SIG-M5 (cell line): ENCODE data around the gene CFAP20DC.
"Not testable (repeated sequence)": the region's sequence is repeated elsewhere in the genome, so short reads cannot be mapped to it uniquely, and the experiment has no call there.

Experiments used
- DNase-seq: peaks from one replicate; lab custom pipeline; 2025; lab: John Stamatoyannopoulos, UW

Gene CFAP20DC

GRCh38 chr3:59017617-59017984 is 32.2 kb downstream of the CFAP20DC start:
- DNase-seq = no peak

GRCh38 chr3:59016930-59017616 is 32.8 kb downstream of the CFAP20DC start:
- no peak for DNase-seq

GRCh38 chr3:59013611-59014010 is 36.2 kb downstream of the CFAP20DC start:
- no peak for DNase-seq

- no peak for DNase-seq
Measured at GRCh38 chr3:59006634-59007517, 42.9 kb downstream of the CFAP20DC start.

- DNase-seq = no peak
Measured at GRCh38 chr3:59001675-59002074, 48.1 kb downstream of the CFAP20DC start.

- DNase-seq = no peak
Measured at GRCh38 chr3:58999774-59000160, 50.1 kb downstream of the CFAP20DC start.

GRCh38 chr3:58999134-58999773 is 50.6 kb downstream of the CFAP20DC start:
- no peak for DNase-seq

GRCh38 chr3:58998476-58999117 is 51.2 kb downstream of the CFAP20DC start:
- no peak for DNase-seq

- DNase-seq = no peak
Measured at GRCh38 chr3:58996730-58997129, 53.1 kb downstream of the CFAP20DC start.

- no peak for DNase-seq
Measured at GRCh38 chr3:58994746-58995330, 55.0 kb downstream of the CFAP20DC start.

GRCh38 chr3:58993547-58993946 is 56.3 kb downstream of the CFAP20DC start:
- DNase-seq = no peak

GRCh38 chr3:58991623-58992022 is 58.2 kb downstream of the CFAP20DC start:
- DNase-seq = no peak

- DNase-seq = no peak
Measured at GRCh38 chr3:58991026-58991425, 58.8 kb downstream of the CFAP20DC start.

GRCh38 chr3:58989955-58990354 is 59.9 kb downstream of the CFAP20DC start:
- DNase-seq = no peak

- no peak for DNase-seq
Measured at GRCh38 chr3:58989163-58989562, 60.7 kb downstream of the CFAP20DC start.

- DNase-seq = no peak
Measured at GRCh38 chr3:58988041-58988440, 61.8 kb downstream of the CFAP20DC start.

GRCh38 chr3:58986654-58987053 is 63.2 kb downstream of the CFAP20DC start:
- DNase-seq = no peak

- no peak for DNase-seq
Measured at GRCh38 chr3:58979840-58980239, 70.0 kb downstream of the CFAP20DC start.

GRCh38 chr3:58973796-58974195 is 76.0 kb downstream of the CFAP20DC start:
- no peak for DNase-seq

GRCh38 chr3:58967866-58968265 is 82.0 kb downstream of the CFAP20DC start:
- not testable (repeated sequence) for DNase-seq

GRCh38 chr3:58965865-58966264 is 84.0 kb downstream of the CFAP20DC start:
- no peak for DNase-seq

GRCh38 chr3:58963928-58964503 is 85.8 kb downstream of the CFAP20DC start:
- no peak for DNase-seq
